ENCODE results near the gene SPANXN4. TPM values are rescaled to one million over a fixed set of nuclear protein-coding genes. Genes with fewer than 3 reads are reported as not detected.

SPANXN4 gene
- polyA plus RNA-seq, 1 experiment, result not detected

DNA sequence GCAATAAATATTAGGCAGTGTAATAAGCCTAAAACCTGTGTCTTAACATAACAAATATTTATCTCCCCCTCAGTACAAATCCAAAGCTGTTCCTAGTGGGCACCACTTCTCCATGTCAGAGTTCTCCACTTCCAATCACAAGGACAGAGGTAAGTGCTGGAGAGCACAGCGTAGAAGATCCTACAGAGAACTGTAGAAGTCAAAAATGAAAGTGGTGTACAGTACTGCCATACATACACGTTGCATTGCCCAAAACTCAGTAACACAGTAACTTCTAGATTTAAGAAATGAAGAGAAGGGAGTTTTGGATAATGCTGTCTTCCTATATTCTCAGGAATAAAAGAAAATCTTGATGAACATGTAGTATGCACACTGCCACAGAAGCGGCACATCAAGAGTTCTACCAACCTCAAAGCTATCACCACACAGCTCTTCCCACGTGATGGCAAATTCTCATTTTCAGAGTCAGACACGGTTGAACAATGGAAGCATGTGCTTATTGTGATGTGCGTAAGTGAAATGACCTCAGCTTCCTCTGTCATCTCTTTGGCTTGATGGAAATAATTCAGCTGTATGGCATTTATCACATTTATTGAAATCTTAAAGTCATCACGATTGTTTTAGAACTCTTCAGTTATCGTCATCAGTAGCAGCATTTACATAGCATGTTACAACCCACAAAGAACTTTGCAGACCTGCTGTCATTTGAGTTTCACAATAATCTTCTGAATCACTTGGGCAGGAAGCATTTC is 27.1 kb upstream of the SPANXN4 start:
- Histone ChIP-seq H3K9me3 (ENCODE audit: control insufficient read depth, insufficient read depth, low read length) (no peaks in the 10 kb centered on the region), H3K4me3 (ENCODE audit: low read depth, low read length) (no peak overlapping the region), H3K27ac (ENCODE audit: low read depth, low read length) (no peak overlapping the region), H3K27me3 (ENCODE audit: control insufficient read depth, insufficient read depth, low read length) (no peaks in the 10 kb centered on the region)
- ChIA-PET CTCF (no interaction called here), POLR2A (no interaction called here)
- TF ChIP-seq, protein P1, sequence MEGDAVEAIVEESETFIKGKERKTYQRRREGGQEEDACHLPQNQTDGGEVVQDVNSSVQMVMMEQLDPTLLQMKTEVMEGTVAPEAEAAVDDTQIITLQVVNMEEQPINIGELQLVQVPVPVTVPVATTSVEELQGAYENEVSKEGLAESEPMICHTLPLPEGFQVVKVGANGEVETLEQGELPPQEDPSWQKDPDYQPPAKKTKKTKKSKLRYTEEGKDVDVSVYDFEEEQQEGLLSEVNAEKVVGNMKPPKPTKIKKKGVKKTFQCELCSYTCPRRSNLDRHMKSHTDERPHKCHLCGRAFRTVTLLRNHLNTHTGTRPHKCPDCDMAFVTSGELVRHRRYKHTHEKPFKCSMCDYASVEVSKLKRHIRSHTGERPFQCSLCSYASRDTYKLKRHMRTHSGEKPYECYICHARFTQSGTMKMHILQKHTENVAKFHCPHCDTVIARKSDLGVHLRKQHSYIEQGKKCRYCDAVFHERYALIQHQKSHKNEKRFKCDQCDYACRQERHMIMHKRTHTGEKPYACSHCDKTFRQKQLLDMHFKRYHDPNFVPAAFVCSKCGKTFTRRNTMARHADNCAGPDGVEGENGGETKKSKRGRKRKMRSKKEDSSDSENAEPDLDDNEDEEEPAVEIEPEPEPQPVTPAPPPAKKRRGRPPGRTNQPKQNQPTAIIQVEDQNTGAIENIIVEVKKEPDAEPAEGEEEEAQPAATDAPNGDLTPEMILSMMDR (IDR thresholded peaks at IDR 0.05; ENCODE audit: low read depth, low read length), result no peak
- DNase-seq (ENCODE audit: low read depth, low spot score), result no peak

- no peaks in the 10 kb centered on the region for H3K9me3 ChIP-seq (ENCODE audit: control insufficient read depth, insufficient read depth, low read length)
- POLR2A ChIA-PET, result no interaction called here
- CTCF ChIA-PET, result no interaction called here
- TF ChIP-seq, protein P1 (IDR thresholded peaks at IDR 0.05; ENCODE audit: low read depth, low read length), result no peak
- no peak overlapping the region for H3K4me3 ChIP-seq (ENCODE audit: low read depth, low read length)
- no peaks in the 10 kb centered on the region for H3K27me3 ChIP-seq (ENCODE audit: control insufficient read depth, insufficient read depth, low read length)
- no peak overlapping the region for H3K27ac ChIP-seq (ENCODE audit: low read depth, low read length)
- no peak for DNase-seq (ENCODE audit: low read depth, low spot score)
Observed at GRCh38 chrX:142999199-142999701, 26.5 kb upstream of the SPANXN4 start.

GRCh38 chrX:143002206-143002605 is 23.5 kb upstream of the SPANXN4 start:
- DNase-seq (ENCODE audit: low read depth, low spot score), result no peak
- no peaks in the 10 kb centered on the region for H3K27me3 ChIP-seq (ENCODE audit: control insufficient read depth, insufficient read depth, low read length)
- no peaks in the 10 kb centered on the region; the same call in 1 of the 2 replicates for H3K9me3 ChIP-seq (ENCODE audit: control insufficient read depth, insufficient read depth, low read length)
- H3K4me3 ChIP-seq (ENCODE audit: low read depth, low read length), result no peak overlapping the region
- CTCF ChIA-PET, result no interaction called here
- no peak overlapping the region for H3K27ac ChIP-seq (ENCODE audit: low read depth, low read length)
- TF ChIP-seq, protein P1 (IDR thresholded peaks at IDR 0.05; ENCODE audit: low read depth, low read length), result no peak
- POLR2A ChIA-PET, result no interaction called here

DNA sequence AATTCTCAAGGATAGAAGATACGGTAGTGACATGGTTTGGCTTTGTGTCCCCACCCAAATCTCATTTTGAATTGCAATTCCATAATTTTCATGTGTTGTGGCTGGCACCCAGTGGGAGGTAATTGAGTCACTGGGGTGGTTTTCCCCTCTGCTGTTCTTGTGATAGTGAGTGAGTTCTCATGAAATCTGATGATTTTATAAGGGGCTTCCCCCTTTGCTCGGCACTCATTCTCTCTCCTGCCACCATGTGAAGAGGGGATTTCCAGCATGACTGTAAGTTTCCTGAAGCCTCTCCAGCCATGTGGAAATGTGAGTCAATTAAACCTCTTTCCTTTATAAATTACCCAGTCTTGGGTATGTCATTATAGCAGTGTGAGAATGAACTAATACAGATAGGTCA is 8.5 kb upstream of the SPANXN4 start:
- CTCF ChIA-PET, result no interaction called here
- no peak for DNase-seq (ENCODE audit: low read depth, low spot score)
- Histone ChIP-seq H3K27me3 (ENCODE audit: control insufficient read depth, insufficient read depth, low read length) (no peaks in the 10 kb centered on the region), H3K4me3 (ENCODE audit: low read depth, low read length) (no peak overlapping the region), H3K27ac (ENCODE audit: low read depth, low read length) (no peak overlapping the region), H3K9me3 (ENCODE audit: control insufficient read depth, insufficient read depth, low read length) (no peaks in the 10 kb centered on the region)
- POLR2A ChIA-PET, result no interaction called here
- TF ChIP-seq, protein P1 (IDR thresholded peaks at IDR 0.05; ENCODE audit: low read depth, low read length), result no peak

DNA sequence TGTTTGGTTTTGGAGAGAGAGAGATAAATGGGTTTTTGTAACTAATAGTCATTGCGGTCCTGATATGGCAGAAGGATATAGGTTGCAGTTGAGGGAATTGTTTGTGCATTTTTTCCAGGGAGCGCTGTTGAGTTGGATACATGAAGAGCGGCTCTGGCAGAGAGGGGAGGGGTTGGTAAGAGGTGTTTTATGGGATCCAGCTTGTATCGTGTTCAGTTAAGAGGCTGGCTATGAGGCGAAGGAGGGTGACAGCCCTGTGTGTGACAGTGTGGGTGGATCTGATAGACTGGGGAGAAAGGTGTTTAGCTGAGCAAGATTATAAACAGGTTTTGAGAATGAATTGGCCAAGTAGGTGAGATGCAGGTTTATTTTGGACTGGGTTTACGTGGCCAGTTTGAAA is 1.5 kb downstream of the SPANXN4 start:
- CTCF ChIA-PET, result no interaction called here
- DNase-seq (ENCODE audit: low read depth, low spot score), result no peak
- POLR2A ChIA-PET, result no interaction called here

More for the DNA sequence above, 1.5 kb downstream of the SPANXN4 start:
- Histone ChIP-seq H3K4me3 (ENCODE audit: low read depth, low read length) (no peak overlapping the region), H3K27me3 (ENCODE audit: control insufficient read depth, insufficient read depth, low read length) (no peaks in the 10 kb centered on the region), H3K27ac (ENCODE audit: low read depth, low read length) (no peak overlapping the region), H3K9me3 (ENCODE audit: control insufficient read depth, insufficient read depth, low read length) (no peaks in the 10 kb centered on the region)
- TF ChIP-seq, protein P1 (IDR thresholded peaks at IDR 0.05; ENCODE audit: low read depth, low read length), result no peak
